Breast epithelium (tissue), 3 donors: ENCODE measurements around the gene DHRS12.

Source experiments
- CTCF ChIP-seq, 3 donors: fragments of 450-650 bp; IDR thresholded peaks; one replicate each; pipeline ENCODE4 v1.5.1; 2016 to 2017; ENCODE audit warnings: antibody characterized with exemption in 3 of 3, mild to moderate bottlenecking in 3 of 3, moderate library complexity in 3 of 3
- POLR2AphosphoS5 ChIP-seq, 3 donors: sonication (generic); formaldehyde crosslinking; IDR thresholded peaks; one replicate each; pipeline ENCODE4 v1.6.1; 2017; ENCODE audit warnings: antibody characterized with exemption in 3 of 3

DNA sequence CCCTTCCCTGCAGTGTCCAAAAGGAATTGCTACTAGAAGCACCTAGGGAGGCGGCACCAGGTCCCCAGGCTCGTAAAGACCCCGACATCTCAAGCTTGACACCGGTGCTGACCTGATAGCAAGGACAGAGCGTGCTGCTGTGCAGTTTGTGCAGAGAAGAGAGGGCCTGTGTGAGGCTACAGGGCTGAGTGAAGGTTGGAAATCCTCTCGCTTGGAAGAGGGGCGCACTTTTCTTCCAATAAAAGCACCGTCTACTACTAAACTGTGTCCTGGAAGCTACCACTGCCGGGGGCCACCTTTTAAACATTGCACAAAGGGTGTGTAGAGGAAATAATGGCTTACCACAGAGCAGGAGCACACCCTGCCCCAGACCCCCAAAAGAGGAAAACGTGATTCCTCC is 30.0 kb upstream of the DHRS12 start:
- TF ChIP-seq CTCF (IDR thresholded peaks at IDR 0.05) (no peak), POLR2AphosphoS5 (IDR thresholded peaks at IDR 0.05) (no peak)
